A673 (cell line): ENCODE results near the gene GALNT14. TPM values are rescaled to one million over a fixed set of nuclear protein-coding genes. Genes with fewer than 3 reads are reported as not detected.

ENCODE experiments used
- BruUV-seq: library from RNA; stranded (reverse); fragments of 400-500 nt; replicated peaks from 2 replicates; lab custom pipeline; 2021; lab: Mats Ljungman, UMichigan
- CTCF ChIA-PET: fragments of 300-600 bp; sonication (Branson Sonifier 250); formaldehyde crosslinking; loops from one replicate; lab custom pipeline; 2022; ENCODE audit warnings: antibody characterized with exemption; lab: Charles Lee
- POLR2A ChIA-PET: fragments of 300-600 bp; sonication (Branson Sonifier 250); formaldehyde crosslinking; loops from one replicate; lab custom pipeline; 2022; ENCODE audit warnings: antibody characterized with exemption; ENCODE audit not compliant: low non-redundant PET; lab: Charles Lee
- DNase-seq: peaks from one replicate; pipeline ENCODE4 v3.0.0-alpha.2; 2015; ENCODE audit warnings: low spot score
- H3K27ac ChIP-seq: fragments of 200-600 bp; sonication (generic); 2 replicates; pipeline ENCODE4 v1.5.1; 2016; ENCODE audit warnings: mixed run types, low read depth, mild to moderate bottlenecking, mixed read lengths, antibody characterized with exemption, low read length; ENCODE audit not compliant: poor library complexity, severe bottlenecking
- H3K27me3 ChIP-seq: fragments of 200-600 bp; sonication (generic); replicated peaks from 2 replicates; pipeline ENCODE4 v1.6.1; 2017; ENCODE audit warnings: mixed run types, low read depth, mild to moderate bottlenecking, mixed read lengths, antibody characterized with exemption, low read length; ENCODE audit not compliant: insufficient read depth, poor library complexity
- H3K36me3 ChIP-seq: fragments of 200-600 bp; sonication (generic); 2 replicates; pipeline ENCODE4 v1.6.1; 2016; ENCODE audit warnings: mixed run types, mild to moderate bottlenecking, mixed read lengths, antibody characterized with exemption, low read length; ENCODE audit not compliant: insufficient read depth, poor library complexity, severe bottlenecking
- H3K4me1 ChIP-seq: fragments of 200-600 bp; sonication (generic); 2 replicates; pipeline ENCODE4 v1.6.1; 2017; ENCODE audit warnings: mixed run types, mild to moderate bottlenecking, mixed read lengths, antibody characterized with exemption, low read length; ENCODE audit not compliant: insufficient read depth, poor library complexity, severe bottlenecking
- H3K4me3 ChIP-seq: fragments of 200-600 bp; sonication (generic); 2 replicates; pipeline ENCODE4 v1.5.1; 2016; ENCODE audit warnings: low read depth, mixed run types, mild to moderate bottlenecking, mixed read lengths, low read length; ENCODE audit not compliant: poor library complexity, severe bottlenecking
- H3K9me3 ChIP-seq: fragments of 200-600 bp; sonication (generic); 2 replicates; pipeline ENCODE4 v1.6.1; 2016; ENCODE audit warnings: mixed run types, low read depth, mild to moderate bottlenecking, mixed read lengths, antibody characterized with exemption, low read length; ENCODE audit not compliant: poor library complexity, severe bottlenecking
- EZH2 ChIP-seq: fragments of 200-600 bp; sonication (generic); IDR thresholded peaks from 2 replicates; pipeline ENCODE4 v1.6.1; 2017; ENCODE audit warnings: borderline replicate concordance, low read depth, mild to moderate bottlenecking, mixed read lengths, antibody characterized with exemption, low read length; ENCODE audit not compliant: poor library complexity, severe bottlenecking
- intact Hi-C: fragments of 100-400 bp; cut with micrococcal nuclease; formaldehyde crosslinking; loops from one replicate; pipeline ENCODE4 v1.10.0; 2022; ENCODE audit not compliant: unreplicated experiment
- total RNA-seq: library from RNA; stranded (reverse); gene quantifications from 2 replicates; pipeline ENCODE4 v1.2.3, GENCODE V29; 2021
- TF ChIP-seq, protein P1 (sequence below): fragments of 300-800, 200-600 bp; sonication (generic); conservative IDR thresholded peaks from 2 replicates; pipeline ENCODE4 v1.5.1; 2017; ENCODE audit warnings: low read depth, mild to moderate bottlenecking, antibody characterized with exemption, low read length, moderate library complexity, mixed read lengths

GALNT14 gene
- total RNA-seq, 1 experiment from 2014 or later, result 9.7 TPM

DNA sequence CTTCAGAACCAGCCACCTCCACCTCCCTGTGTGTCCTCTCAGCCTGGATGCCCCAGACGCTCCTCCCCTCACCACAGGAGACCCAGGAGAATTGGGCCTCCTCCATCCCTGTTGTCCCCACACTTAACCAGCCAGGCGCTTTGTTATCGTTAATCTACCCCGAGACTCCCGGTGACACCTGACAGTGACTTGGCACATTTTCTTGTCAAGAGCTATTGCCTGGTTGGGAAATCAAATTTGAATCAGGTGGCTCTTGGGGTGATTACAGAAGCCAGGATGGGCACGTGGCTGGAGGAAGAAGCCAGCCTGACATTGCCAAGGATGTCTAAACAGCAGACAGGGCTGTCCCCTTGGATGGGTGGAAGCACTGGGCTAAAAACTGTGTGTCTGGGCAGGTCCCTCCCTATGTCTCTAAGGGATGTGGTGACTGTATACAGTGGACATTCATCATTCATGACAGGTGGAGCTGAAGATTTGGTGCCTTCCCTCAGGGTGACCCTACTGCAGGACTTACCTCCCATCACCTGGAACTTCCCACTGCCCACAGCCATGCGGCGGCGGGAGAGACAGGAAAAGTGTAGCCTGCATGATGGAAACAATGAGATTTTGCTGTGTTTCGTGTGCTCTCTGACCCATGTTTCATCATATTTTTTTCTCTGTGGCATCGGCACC, 173.8 kb downstream of the GALNT14 start:
- H3K27ac ChIP-seq, result no peak overlapping the region
- no peaks in the 10 kb centered on the region for H3K4me1 ChIP-seq
- TF ChIP-seq, protein P1, sequence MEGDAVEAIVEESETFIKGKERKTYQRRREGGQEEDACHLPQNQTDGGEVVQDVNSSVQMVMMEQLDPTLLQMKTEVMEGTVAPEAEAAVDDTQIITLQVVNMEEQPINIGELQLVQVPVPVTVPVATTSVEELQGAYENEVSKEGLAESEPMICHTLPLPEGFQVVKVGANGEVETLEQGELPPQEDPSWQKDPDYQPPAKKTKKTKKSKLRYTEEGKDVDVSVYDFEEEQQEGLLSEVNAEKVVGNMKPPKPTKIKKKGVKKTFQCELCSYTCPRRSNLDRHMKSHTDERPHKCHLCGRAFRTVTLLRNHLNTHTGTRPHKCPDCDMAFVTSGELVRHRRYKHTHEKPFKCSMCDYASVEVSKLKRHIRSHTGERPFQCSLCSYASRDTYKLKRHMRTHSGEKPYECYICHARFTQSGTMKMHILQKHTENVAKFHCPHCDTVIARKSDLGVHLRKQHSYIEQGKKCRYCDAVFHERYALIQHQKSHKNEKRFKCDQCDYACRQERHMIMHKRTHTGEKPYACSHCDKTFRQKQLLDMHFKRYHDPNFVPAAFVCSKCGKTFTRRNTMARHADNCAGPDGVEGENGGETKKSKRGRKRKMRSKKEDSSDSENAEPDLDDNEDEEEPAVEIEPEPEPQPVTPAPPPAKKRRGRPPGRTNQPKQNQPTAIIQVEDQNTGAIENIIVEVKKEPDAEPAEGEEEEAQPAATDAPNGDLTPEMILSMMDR, result no peak
- TF ChIP-seq EZH2, result no peak
- H3K27me3 ChIP-seq, result no peaks in the 10 kb centered on the region
- H3K9me3 ChIP-seq, result no peaks in the 10 kb centered on the region
- CTCF ChIA-PET, result no interaction called here
- POLR2A ChIA-PET, result no interaction called here
- BruUV-seq, result no TSS peak
- H3K4me3 ChIP-seq, result no peak overlapping the region
- DNase-seq, result no peak
- no peaks in the 10 kb centered on the region for H3K36me3 ChIP-seq
- intact Hi-C loops, result no loop called here

DNA sequence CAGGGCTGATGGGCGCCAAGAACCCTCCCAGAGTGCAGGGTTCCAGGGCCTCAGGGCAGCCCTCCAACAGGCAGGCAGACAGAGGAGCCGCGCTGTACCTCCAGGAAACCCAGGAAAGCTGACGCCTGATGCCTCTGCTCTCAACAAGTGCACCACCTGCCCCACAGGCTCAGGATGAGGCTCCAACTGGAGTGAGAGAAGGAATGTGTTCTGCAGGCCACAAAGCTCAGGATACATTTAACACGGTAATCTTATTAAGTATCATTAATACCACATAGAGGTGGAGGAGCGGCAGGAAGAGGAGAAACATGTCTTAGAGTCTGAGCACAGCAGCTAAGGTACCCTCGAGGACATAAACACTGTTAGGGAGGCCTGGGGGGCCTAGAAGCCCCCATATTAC, 175.1 kb downstream of the GALNT14 start:
- Histone ChIP-seq H3K27me3 (no peaks in the 10 kb centered on the region), H3K27ac (no peak overlapping the region), H3K4me1 (no peaks in the 10 kb centered on the region), H3K4me3 (no peak overlapping the region), H3K9me3 (no peaks in the 10 kb centered on the region), H3K36me3 (no peaks in the 10 kb centered on the region)
- DNase-seq, result no peak
- POLR2A ChIA-PET, result no interaction called here
- intact Hi-C loops, result no loop called here
- TF ChIP-seq, protein P1, result no peak
- no peak for TF ChIP-seq EZH2
- CTCF ChIA-PET, result no interaction called here
- no TSS peak for BruUV-seq

DNA sequence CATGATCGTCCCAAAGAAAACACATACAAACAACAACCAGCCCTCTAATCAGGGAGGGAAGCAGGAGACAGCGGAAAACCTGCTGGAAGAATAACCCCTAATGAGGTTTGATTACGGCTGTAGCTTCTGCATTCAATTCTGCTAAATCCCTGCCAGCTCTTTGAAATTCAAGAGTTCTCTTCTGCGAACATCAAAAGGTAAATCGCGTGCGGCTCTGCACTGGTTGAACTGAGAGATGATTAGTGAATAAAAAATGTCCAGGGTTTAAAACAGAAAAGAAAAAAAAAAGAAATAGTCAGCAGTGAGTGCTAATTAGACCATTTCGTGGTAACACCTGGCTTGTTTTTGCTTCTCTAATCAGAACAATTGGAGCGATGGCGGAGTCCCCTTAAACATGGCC, 178.0 kb downstream of the GALNT14 start:
- CTCF ChIA-PET, result no interaction called here
- TF ChIP-seq, protein P1, result no peak
- no peak for TF ChIP-seq EZH2
- no peaks in the 10 kb centered on the region for H3K4me1 ChIP-seq
- no peak overlapping the region for H3K27ac ChIP-seq
- no peaks in the 10 kb centered on the region for H3K36me3 ChIP-seq
- POLR2A ChIA-PET, result interaction anchor here (0.7 kb wide), 1 partner anchor 1843 kb away, joined by 3 read pairs; no protein-coding TSS in a partner anchor
- no peaks in the 10 kb centered on the region for H3K9me3 ChIP-seq
- intact Hi-C loops, result no loop called here
- DNase-seq, result no peak
- no peak overlapping the region for H3K4me3 ChIP-seq
- no TSS peak for BruUV-seq
- H3K27me3 ChIP-seq, result no peaks in the 10 kb centered on the region
